ENCODE measurements around the gene SCLT1. TPM values are rescaled to one million over a fixed set of nuclear protein-coding genes. Genes with fewer than 3 reads are reported as not detected.

Gene SCLT1
- total RNA-seq, 3 donors from 2014 or later, result 11.5 to 23.6 (median 18.7) TPM

DNA sequence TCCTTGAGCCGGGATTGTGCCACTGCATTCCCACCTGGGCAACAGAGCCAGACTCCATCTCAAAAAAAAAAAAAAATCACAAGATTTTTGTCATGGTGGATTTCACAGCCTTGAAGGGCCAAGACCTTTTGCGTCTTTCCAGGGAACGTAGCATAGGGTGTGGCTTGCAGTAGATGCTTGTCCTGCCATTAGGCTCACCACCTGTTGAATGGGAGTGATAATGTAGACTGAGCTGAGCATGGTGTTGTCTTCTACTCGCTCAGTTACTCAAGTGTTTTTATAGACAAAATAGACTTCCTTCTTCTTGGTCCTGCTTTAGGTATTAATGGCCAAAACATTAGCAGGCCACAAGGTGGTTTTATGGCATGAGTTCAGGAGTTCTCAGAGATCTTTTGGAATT lies 243.1 kb downstream of the SCLT1 start:
- no peak overlapping the region for H3K27ac ChIP-seq
- no peaks in the 10 kb centered on the region for H3K4me1 ChIP-seq
- no peaks in the 10 kb centered on the region for H3K9me3 ChIP-seq
- no peaks in the 10 kb centered on the region for H3K27me3 ChIP-seq
- TF ChIP-seq POLR2AphosphoS5 (IDR thresholded peaks at IDR 0.05), result no peak
- no peak for TF ChIP-seq CTCF (IDR thresholded peaks at IDR 0.05)
- no peak for TF ChIP-seq POLR2A (IDR thresholded peaks at IDR 0.05)
- DNase-seq (ENCODE audit: low spot score in 2 of 2), result no peak
- H3K4me3 ChIP-seq, result no peak overlapping the region
- peaks cover 11% of the 10 kb centered on the region for H3K36me3 ChIP-seq
- intact Hi-C loops (cut with DNase I; ENCODE audit: low total_unique reads), result no loop called here

DNA sequence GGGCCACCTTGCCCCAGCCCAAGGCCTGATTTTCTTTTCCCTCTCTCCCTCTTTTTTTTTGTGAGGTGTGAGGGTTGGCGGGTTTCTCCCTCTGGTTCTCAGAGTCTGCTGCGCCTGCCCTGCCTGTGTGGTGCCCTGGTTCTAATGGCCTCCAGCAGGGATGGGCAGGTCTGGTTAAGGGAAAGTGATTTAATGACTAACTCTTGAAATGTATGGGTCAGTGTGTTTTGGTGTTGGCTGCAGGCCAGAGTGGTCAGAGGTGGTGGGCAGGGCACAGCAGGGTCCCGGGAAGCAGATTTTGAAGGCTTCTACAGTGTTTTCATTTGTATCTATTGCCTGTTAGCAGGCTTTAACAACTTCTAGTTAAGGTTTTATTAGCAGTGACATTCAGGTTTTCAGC lies 244.9 kb downstream of the SCLT1 start:
- Histone ChIP-seq H3K4me3 (no peak overlapping the region), H3K9me3 (no peaks in the 10 kb centered on the region), H3K4me1 (no peaks in the 10 kb centered on the region), H3K27ac (no peak overlapping the region), H3K36me3 (peaks cover 11% of the 10 kb centered on the region), H3K27me3 (no peaks in the 10 kb centered on the region)
- no peak for TF ChIP-seq POLR2AphosphoS5 (IDR thresholded peaks at IDR 0.05)
- TF ChIP-seq POLR2A (IDR thresholded peaks at IDR 0.05), result no peak
- no peak for TF ChIP-seq CTCF (IDR thresholded peaks at IDR 0.05)
- no peak for DNase-seq (ENCODE audit: low spot score in 2 of 2)
- intact Hi-C loops (cut with DNase I; ENCODE audit: low total_unique reads), result no loop called here

GRCh38 chr4:128847082-128847724 lies 246.1 kb downstream of the SCLT1 start:
- H3K27ac ChIP-seq, result no peak overlapping the region

GRCh38 chr4:128846063-128846462 lies 247.3 kb downstream of the SCLT1 start:
- H3K4me3 ChIP-seq, result no peak overlapping the region
- intact Hi-C loops (cut with DNase I; ENCODE audit: low total_unique reads), result no loop called here
- H3K27ac ChIP-seq, result no peak overlapping the region
- H3K36me3 ChIP-seq, result peaks cover 11% of the 10 kb centered on the region
- TF ChIP-seq POLR2A (IDR thresholded peaks at IDR 0.05), result no peak
- no peak for TF ChIP-seq CTCF (IDR thresholded peaks at IDR 0.05)
- TF ChIP-seq POLR2AphosphoS5 (IDR thresholded peaks at IDR 0.05), result no peak
- no peaks in the 10 kb centered on the region for H3K27me3 ChIP-seq
- no peaks in the 10 kb centered on the region for H3K4me1 ChIP-seq
- no peak for DNase-seq (ENCODE audit: low spot score in 2 of 2)
- no peaks in the 10 kb centered on the region for H3K9me3 ChIP-seq

More at GRCh38 chr4:128847082-128847724, 246.1 kb downstream of the SCLT1 start:
- Histone ChIP-seq H3K9me3 (no peaks in the 10 kb centered on the region), H3K27me3 (no peaks in the 10 kb centered on the region), H3K4me3 (no peak overlapping the region), H3K36me3 (peaks cover 11% of the 10 kb centered on the region), H3K4me1 (no peaks in the 10 kb centered on the region)
- no peak for DNase-seq (ENCODE audit: low spot score in 2 of 2)
- intact Hi-C loops (cut with DNase I; ENCODE audit: low total_unique reads), result no loop called here
- TF ChIP-seq POLR2A (IDR thresholded peaks at IDR 0.05) (no peak), CTCF (IDR thresholded peaks at IDR 0.05) (no peak), POLR2AphosphoS5 (IDR thresholded peaks at IDR 0.05) (no peak)

- Histone ChIP-seq H3K27ac (no peak overlapping the region), H3K36me3 (peaks cover 11% of the 10 kb centered on the region), H3K9me3 (no peaks in the 10 kb centered on the region), H3K4me1 (no peaks in the 10 kb centered on the region), H3K27me3 (no peaks in the 10 kb centered on the region), H3K4me3 (no peak overlapping the region)
- TF ChIP-seq CTCF (IDR thresholded peaks at IDR 0.05), result no peak
- TF ChIP-seq POLR2AphosphoS5 (IDR thresholded peaks at IDR 0.05), result no peak
- intact Hi-C loops (cut with DNase I; ENCODE audit: low total_unique reads), result no loop called here
- DNase-seq (ENCODE audit: low spot score in 2 of 2), result no peak
Measured at GRCh38 chr4:128844931-128845330, 248.4 kb downstream of the SCLT1 start.

Measured in breast epithelium (tissue), 4 donors.